MM.1S (cell line): ENCODE results near the gene DUOXA1.

Source experiments
- CTCF ChIP-seq: fragments of 300-600 bp; sonication (generic); IDR thresholded peaks from 2 replicates; pipeline ENCODE4 v1.5.1; 2016; ENCODE audit warnings: antibody characterized with exemption, low read length, mixed read lengths
- EZH2 ChIP-seq: fragments of 300-600 bp; sonication (generic); optimal IDR thresholded peaks from 2 replicates; pipeline ENCODE3; 2017; ENCODE audit warnings: low read depth, mild to moderate bottlenecking, antibody characterized with exemption, low read length, mixed read lengths
- EZH2phosphoT487 ChIP-seq: fragments of 300-600 bp; sonication (generic); IDR thresholded peaks from 2 replicates; pipeline ENCODE4 v1.6.1; 2018; ENCODE audit warnings: antibody characterized with exemption, low read length

GRCh38 chr15:45097466-45097865 is 32.2 kb downstream of the DUOXA1 start:
- TF ChIP-seq EZH2 (no peak), CTCF (no peak), EZH2phosphoT487 (no peak)
